ENCODE measurements around the gene C1QB.

C1QB gene

GRCh38 chr1:22628698-22629444 is 24.2 kb upstream of the C1QB start:
- no peak for DNase-seq
- in situ Hi-C loops (cut with MboI; ENCODE audit: low pct_unique_long_range_greater_than_20kb, low sequenced_read_pairs) = no loop called here

GRCh38 chr1:22629886-22630285 is 23.1 kb upstream of the C1QB start:
- in situ Hi-C loops (cut with MboI; ENCODE audit: low pct_unique_long_range_greater_than_20kb, low sequenced_read_pairs) = no loop called here
- DNase-seq = no peak

- no peak for DNase-seq
- in situ Hi-C loops (cut with MboI; ENCODE audit: low pct_unique_long_range_greater_than_20kb, low sequenced_read_pairs) = no loop called here
These were observed 19.2 kb upstream of the C1QB start for GRCh38 chr1:22633697-22634463.

- DNase-seq = no peak
- in situ Hi-C loops (cut with MboI; ENCODE audit: low pct_unique_long_range_greater_than_20kb, low sequenced_read_pairs) = no loop called here
These were observed 17.6 kb upstream of the C1QB start for GRCh38 chr1:22635436-22635835.

GRCh38 chr1:22636353-22636752 is 16.7 kb upstream of the C1QB start, which contains the start of gene C1QA:
Gene C1QA, plus strand, starts transcription at chr1:22636628. Its CDS starts 989 bp downstream, at chr1:22637617.
- DNase-seq = no peak
- in situ Hi-C loops (cut with MboI; ENCODE audit: low pct_unique_long_range_greater_than_20kb, low sequenced_read_pairs) = no loop called here

- in situ Hi-C loops (cut with MboI; ENCODE audit: low pct_unique_long_range_greater_than_20kb, low sequenced_read_pairs) = no loop called here
- DNase-seq = no peak
These were observed 16.1 kb upstream of the C1QB start for GRCh38 chr1:22636927-22637326.

- in situ Hi-C loops (cut with MboI; ENCODE audit: low pct_unique_long_range_greater_than_20kb, low sequenced_read_pairs) = no loop called here
- DNase-seq = no peak
These were observed 15.1 kb upstream of the C1QB start for GRCh38 chr1:22637907-22638445.

- no peak for DNase-seq
- in situ Hi-C loops (cut with MboI; ENCODE audit: low pct_unique_long_range_greater_than_20kb, low sequenced_read_pairs) = no loop called here
These were observed 14.4 kb upstream of the C1QB start for GRCh38 chr1:22638476-22639234.

GRCh38 chr1:22639286-22639685 is 13.8 kb upstream of the C1QB start:
- peak; percentile 40 for DNase-seq
- in situ Hi-C loops (cut with MboI; ENCODE audit: low pct_unique_long_range_greater_than_20kb, low sequenced_read_pairs) = no loop called here

GRCh38 chr1:22641247-22641646 is 11.8 kb upstream of the C1QB start:
- in situ Hi-C loops (cut with MboI; ENCODE audit: low pct_unique_long_range_greater_than_20kb, low sequenced_read_pairs) = loop anchor here (10.0 kb wide), 1 partner anchor 226 kb away; no protein-coding TSS in a partner anchor
- DNase-seq = no peak

GRCh38 chr1:22641906-22642636 is 11.0 kb upstream of the C1QB start:
- in situ Hi-C loops (cut with MboI; ENCODE audit: low pct_unique_long_range_greater_than_20kb, low sequenced_read_pairs) = loop anchor here (10.0 kb wide), 1 partner anchor 227 kb away; no protein-coding TSS in a partner anchor
- DNase-seq = peak; percentile 71

- in situ Hi-C loops (cut with MboI; ENCODE audit: low pct_unique_long_range_greater_than_20kb, low sequenced_read_pairs) = loop anchor here (10.0 kb wide), 1 partner anchor 229 kb away; no protein-coding TSS in a partner anchor
- no peak for DNase-seq
These were observed 9.7 kb upstream of the C1QB start, which contains the start of gene C1QC for GRCh38 chr1:22643381-22643780. Gene C1QC, plus strand, starts transcription at chr1:22643633. Its CDS starts 391 bp downstream, at chr1:22644024.

GRCh38 chr1:22643928-22644327 is 9.1 kb upstream of the C1QB start:
- no peak for DNase-seq
- in situ Hi-C loops (cut with MboI; ENCODE audit: low pct_unique_long_range_greater_than_20kb, low sequenced_read_pairs) = loop anchor here (10.0 kb wide), 1 partner anchor 229 kb away; no protein-coding TSS in a partner anchor

- in situ Hi-C loops (cut with MboI; ENCODE audit: low pct_unique_long_range_greater_than_20kb, low sequenced_read_pairs) = loop anchor here (10.0 kb wide), 1 partner anchor 231 kb away; no protein-coding TSS in a partner anchor
- no peak for DNase-seq
These were observed 7.1 kb upstream of the C1QB start for GRCh38 chr1:22645931-22646330.

GRCh38 chr1:22646384-22646783 is 6.7 kb upstream of the C1QB start:
- no peak for DNase-seq
- in situ Hi-C loops (cut with MboI; ENCODE audit: low pct_unique_long_range_greater_than_20kb, low sequenced_read_pairs) = loop anchor here (10.0 kb wide), 1 partner anchor 232 kb away; no protein-coding TSS in a partner anchor

GRCh38 chr1:22650089-22650693 is 2.8 kb upstream of the C1QB start:
- no peak for DNase-seq
- in situ Hi-C loops (cut with MboI; ENCODE audit: low pct_unique_long_range_greater_than_20kb, low sequenced_read_pairs) = no loop called here

- DNase-seq = peak; percentile 52
- in situ Hi-C loops (cut with MboI; ENCODE audit: low pct_unique_long_range_greater_than_20kb, low sequenced_read_pairs) = no loop called here
These were observed 837 bp upstream of the C1QB start for GRCh38 chr1:22651941-22652856.

Data from KBM-7 (cell line).